ENCODE results near the gene ZBTB12.

Gene ZBTB12

GRCh38 chr6:31906122-31906521 is 4.2 kb upstream of the ZBTB12 start:
- H3K27ac ChIP-seq, result no peak overlapping the region
- TF ChIP-seq ZFX (IDR thresholded peaks at IDR 0.05; ENCODE audit: borderline replicate concordance), result no peak
- TF ChIP-seq, protein P1, sequence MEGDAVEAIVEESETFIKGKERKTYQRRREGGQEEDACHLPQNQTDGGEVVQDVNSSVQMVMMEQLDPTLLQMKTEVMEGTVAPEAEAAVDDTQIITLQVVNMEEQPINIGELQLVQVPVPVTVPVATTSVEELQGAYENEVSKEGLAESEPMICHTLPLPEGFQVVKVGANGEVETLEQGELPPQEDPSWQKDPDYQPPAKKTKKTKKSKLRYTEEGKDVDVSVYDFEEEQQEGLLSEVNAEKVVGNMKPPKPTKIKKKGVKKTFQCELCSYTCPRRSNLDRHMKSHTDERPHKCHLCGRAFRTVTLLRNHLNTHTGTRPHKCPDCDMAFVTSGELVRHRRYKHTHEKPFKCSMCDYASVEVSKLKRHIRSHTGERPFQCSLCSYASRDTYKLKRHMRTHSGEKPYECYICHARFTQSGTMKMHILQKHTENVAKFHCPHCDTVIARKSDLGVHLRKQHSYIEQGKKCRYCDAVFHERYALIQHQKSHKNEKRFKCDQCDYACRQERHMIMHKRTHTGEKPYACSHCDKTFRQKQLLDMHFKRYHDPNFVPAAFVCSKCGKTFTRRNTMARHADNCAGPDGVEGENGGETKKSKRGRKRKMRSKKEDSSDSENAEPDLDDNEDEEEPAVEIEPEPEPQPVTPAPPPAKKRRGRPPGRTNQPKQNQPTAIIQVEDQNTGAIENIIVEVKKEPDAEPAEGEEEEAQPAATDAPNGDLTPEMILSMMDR (IDR thresholded peaks at IDR 0.05), result no peak

DNA sequence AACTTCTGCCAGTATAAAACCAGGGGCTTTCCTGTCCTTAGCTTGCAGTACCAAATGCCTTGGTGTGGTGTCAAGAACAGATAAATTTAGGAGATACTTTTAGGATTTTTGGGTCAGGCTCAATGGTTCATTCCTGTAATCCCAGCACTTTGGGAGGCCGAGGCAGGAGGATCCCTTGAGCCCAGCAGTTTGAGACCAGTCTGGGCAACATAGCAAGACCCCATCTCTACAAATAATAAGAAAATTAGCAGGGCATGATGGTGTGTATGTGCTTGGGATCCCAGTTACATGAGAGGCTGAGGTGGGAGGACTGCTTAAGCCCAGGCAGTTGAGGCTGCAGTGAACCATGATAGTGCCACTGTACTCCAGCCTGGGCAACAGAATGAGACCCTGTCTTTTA is 3.2 kb upstream of the ZBTB12 start:
- 0 out of 2 replicates have a peak overlapping the region, but pooled peaks have one; percentile 8 for H3K27ac ChIP-seq
- TF ChIP-seq ZFX (IDR thresholded peaks at IDR 0.05; ENCODE audit: borderline replicate concordance), result no peak
- TF ChIP-seq, protein P1 (IDR thresholded peaks at IDR 0.05), result no peak

GRCh38 chr6:31903957-31904356 is 2.1 kb upstream of the ZBTB12 start:
- no peak overlapping the region for H3K27ac ChIP-seq
- TF ChIP-seq, protein P1 (IDR thresholded peaks at IDR 0.05), result no peak
- no peak for TF ChIP-seq ZFX (IDR thresholded peaks at IDR 0.05; ENCODE audit: borderline replicate concordance)

- H3K27ac ChIP-seq, result peak overlapping the region; percentile 91
- TF ChIP-seq, protein P1 (IDR thresholded peaks at IDR 0.05), result no peak
- no peak for TF ChIP-seq ZFX (IDR thresholded peaks at IDR 0.05; ENCODE audit: borderline replicate concordance)
Measured at GRCh38 chr6:31901415-31901952, 402 bp downstream of the ZBTB12 start.

DNA sequence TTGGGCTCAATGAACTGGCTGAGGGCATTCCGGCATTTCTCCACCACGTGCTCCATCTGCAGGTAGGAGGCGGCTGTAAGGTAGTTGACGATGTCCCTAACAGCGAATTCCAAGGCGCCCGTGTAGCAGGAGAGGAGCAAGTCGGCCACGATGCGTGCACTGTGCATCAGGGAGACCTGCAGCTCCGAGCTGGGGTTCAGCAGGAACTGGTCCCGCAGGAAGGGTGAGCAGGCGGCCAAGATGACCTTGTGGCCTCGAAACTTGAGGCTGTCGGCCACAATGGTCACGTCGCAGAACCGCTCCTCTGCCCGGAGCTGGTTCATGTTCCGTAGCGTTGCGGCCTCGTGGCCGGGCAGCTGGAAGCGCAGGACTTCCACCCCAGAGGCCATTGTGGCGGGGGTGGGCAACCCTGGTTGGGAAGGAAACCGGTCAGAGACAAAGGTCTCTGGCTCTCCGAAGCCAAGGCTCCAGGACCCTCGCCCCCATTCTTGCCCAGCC is 920 bp downstream of the ZBTB12 start:
- TF ChIP-seq ZFX (IDR thresholded peaks at IDR 0.05; ENCODE audit: borderline replicate concordance), result no peak
- TF ChIP-seq, protein P1 (IDR thresholded peaks at IDR 0.05), result no peak
- peak overlapping the region; percentile 91 for H3K27ac ChIP-seq

- TF ChIP-seq, protein P1 (IDR thresholded peaks at IDR 0.05), result no peak
- TF ChIP-seq ZFX (IDR thresholded peaks at IDR 0.05; ENCODE audit: borderline replicate concordance), result no peak
- peak overlapping the region; percentile 91 for H3K27ac ChIP-seq
Measured at GRCh38 chr6:31899882-31900722, 1.8 kb downstream of the ZBTB12 start.

DNA sequence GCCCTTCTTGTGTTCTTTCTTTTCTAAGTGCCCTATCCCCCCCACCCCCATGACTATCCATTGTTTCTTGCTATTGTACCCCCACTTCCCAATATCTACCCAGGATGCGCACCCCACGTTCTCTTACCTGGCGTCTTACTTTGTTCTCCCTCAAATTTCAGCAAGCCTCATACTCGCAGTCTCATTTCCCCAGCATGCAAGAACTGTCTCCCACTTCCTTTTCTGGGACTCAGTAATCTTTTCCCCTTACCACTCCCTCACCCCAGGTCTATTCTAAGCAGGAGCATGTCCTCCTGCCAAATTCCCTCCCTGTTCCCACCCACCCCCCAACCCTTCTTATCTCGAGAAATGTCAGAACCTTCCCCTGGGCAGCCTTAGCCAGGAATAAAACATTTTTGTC is 2.7 kb downstream of the ZBTB12 start:
- H3K27ac ChIP-seq, result peak overlapping the region; percentile 92; the same call in 1 of the 2 replicates

More for the DNA sequence above, 2.7 kb downstream of the ZBTB12 start:
- TF ChIP-seq, protein P1 (IDR thresholded peaks at IDR 0.05), result no peak
